Muscle of back (tissue), 11 donors: ENCODE data around the gene NMNAT1. TPM values are rescaled to one million over a fixed set of nuclear protein-coding genes. Genes with fewer than 3 reads are reported as not detected.
A peak's percentile ranks its signal among the peaks of the same experiment; 100 is the strongest.
"Not testable (repeated sequence)": the region's sequence is repeated elsewhere in the genome, so short reads cannot be mapped to it uniquely, and the experiment has no call there.

Source experiments
- DNase-seq, 3 donors: peaks; one replicate each; pipeline versions ENCODE4 v3.0.0 to v3.0.0-alpha.2; 2013
- polyA plus RNA-seq, 10 donors: library from polyadenylated mRNA; unstranded; fragments of 120-200 nt; gene quantifications; one replicate each; pipeline ENCODE4 v1.2.1, GENCODE V29; 2013; ENCODE audit not compliant: insufficient read length in 10 of 10

The NMNAT1 gene
- polyA plus RNA-seq, 10 donors: 8.8 to 14.3 (median 11.3) TPM

DNA sequence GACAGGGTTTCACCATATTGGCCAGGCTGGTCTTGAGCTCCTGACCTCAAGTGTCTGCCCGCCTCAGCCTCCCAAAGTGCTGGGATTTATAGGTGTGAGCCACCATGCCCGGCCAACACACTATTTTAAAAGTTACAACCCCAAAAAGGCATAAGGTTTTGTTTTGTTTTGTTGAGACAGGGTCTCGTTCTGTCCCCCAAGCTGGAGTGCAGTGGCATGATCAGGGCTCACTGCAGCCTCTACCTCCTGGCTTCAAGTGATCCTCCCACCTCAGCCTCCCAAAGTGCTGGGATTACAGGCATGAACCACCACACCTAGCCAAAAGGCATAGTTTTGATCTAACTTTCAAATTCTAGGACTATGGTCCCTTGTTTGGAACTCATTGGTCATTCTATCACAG, 25.8 kb upstream of the NMNAT1 start:
- DNase-seq: not testable (repeated sequence)

- DNase-seq: no peak
These were observed 25.4 kb upstream of the NMNAT1 start for GRCh38 chr1:9917901-9918300.

GRCh38 chr1:9920606-9921005, 22.7 kb upstream of the NMNAT1 start:
- DNase-seq: no peak

GRCh38 chr1:9922342-9922741, 20.9 kb upstream of the NMNAT1 start:
- DNase-seq: no peak

DNA sequence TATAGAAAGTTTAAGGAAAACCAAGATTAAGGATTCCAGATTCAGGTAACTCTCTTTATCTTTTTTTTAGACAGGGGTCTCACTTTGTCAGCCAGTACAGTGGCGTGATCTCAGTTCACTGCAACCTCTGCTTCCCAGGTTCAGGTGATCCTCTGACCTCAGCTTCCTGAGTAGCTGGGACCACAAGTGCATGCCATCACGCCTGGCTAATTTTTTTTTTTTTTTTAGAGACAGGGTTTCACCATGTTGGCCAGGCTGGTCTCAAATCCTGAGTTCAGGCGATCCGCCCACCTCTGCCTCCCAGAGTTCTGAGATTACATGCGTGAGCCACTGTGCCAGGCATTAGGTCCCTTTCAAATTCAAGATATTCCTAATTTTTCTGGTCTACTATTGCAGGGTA, 16.0 kb upstream of the NMNAT1 start:
- no peak for DNase-seq

GRCh38 chr1:9929431-9930385, 13.6 kb upstream of the NMNAT1 start:
- DNase-seq: no peak

- DNase-seq: peak in 2 of 3 donors; percentile 33 to 69
These were observed 806 bp upstream of the NMNAT1 start for GRCh38 chr1:9942399-9942938.

- DNase-seq: no peak
These were observed 3.0 kb downstream of the NMNAT1 start for GRCh38 chr1:9946315-9946714.

DNA sequence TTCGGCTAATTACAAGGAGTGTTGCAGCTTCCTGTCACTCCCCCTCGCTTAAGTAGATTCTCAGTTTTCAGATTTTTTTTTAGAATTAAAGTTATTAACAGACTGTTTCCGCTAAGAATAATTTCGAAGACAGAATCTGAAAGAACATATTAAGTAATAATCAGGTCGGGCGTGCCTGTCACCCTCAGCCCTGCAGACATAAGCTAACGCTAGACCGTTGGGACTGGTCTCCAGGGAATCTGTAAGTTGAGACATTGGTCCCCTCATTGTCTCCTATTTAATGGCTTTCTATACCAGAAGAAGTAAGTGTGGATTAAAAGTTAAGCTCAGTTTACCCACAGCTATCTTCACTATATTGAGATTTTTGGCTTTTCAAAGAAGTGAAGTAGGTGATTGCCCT, 14.5 kb downstream of the NMNAT1 start:
- no peak for DNase-seq

GRCh38 chr1:9960011-9960410, 16.7 kb downstream of the NMNAT1 start:
- peak in 1 of 3 donors; percentile 15 for DNase-seq

DNA sequence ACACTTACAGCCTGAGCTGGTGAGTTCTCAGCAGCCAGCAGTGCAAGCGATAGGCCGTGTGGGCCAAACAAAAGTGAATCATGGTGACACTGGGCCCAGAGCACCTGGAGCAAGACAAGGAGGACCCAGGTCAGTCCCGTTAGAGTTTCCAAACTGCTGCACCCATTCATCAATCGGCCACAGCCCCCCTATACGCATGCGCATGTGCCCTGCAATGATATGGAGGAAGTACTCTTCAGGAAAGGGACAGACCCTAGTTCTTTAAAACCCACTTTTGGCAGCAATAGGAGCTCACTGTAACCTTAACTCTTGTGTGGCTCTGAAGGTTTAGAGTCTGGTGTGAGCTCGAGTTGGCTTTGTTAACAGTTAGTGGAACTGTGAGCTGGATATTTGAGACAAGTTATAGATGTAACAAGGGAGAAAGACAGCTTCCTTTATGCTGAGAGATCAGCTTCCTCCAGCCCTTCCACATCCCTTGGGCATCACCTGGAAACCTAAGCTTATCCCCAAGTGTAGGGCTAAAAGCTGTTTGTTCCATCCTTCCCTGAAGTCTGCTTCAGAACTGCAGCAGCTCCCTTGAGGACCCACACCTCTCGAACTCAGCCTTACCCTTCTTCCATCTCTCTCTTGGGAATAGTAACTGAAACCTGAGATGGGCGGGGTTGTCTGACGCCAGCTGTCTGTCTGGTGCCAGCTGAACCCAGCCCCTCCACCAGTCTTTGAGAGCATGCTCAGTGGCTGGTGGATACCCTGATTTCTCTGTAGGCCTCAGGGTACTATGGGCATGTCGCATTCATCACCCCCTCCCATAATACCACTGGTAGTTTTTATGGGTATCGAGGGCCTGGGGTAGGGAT, 17.7 kb downstream of the NMNAT1 start:
- peak; percentile 33 to 43 (median 34) for DNase-seq

DNA sequence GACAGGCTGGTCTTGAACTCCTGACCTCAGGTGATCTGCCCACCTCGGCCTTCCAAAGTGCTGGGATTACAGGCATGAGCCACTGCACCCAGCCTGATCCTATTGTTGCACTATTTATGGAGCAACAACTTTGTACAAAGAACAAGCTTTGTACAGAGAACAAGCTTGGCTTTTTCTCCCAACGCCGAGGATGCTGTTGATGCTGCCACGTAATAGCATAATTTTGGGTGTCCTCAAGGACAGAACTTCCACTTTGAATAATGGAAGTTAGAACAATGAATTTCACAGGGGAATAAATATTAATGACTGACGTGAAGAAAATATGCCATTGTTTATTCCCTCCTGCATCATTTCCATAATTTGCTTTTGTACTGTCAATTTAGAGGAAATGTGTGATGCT, 41.0 kb downstream of the NMNAT1 start:
- no peak for DNase-seq

GRCh38 chr1:9985001-9985400, 41.7 kb downstream of the NMNAT1 start:
- DNase-seq: no peak

DNA sequence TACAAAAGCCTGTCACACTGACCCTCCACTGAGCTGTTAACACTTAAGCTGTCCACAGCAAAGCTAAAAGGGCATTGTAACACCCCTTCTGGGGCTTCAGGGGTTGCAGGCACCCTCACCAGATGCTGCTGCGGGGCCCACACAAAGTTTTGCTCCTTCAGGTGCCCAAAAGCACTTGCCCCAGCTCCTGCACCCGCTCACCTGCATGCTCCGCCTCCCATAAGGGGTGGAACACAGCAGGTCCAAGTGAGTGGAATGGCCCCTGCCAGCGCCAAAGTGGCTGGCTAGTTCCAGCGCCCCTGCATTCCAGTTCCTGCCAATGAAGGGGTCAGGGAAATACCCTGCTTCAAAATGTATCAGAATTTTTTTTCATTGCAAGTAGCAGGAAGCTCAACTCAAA, 46.5 kb downstream of the NMNAT1 start:
- DNase-seq: no peak

GRCh38 chr1:9990944-9991343, 47.7 kb downstream of the NMNAT1 start:
- peak in 1 of 3 donors; percentile 20 for DNase-seq

GRCh38 chr1:9992910-9993309, 49.6 kb downstream of the NMNAT1 start:
- no peak for DNase-seq

DNA sequence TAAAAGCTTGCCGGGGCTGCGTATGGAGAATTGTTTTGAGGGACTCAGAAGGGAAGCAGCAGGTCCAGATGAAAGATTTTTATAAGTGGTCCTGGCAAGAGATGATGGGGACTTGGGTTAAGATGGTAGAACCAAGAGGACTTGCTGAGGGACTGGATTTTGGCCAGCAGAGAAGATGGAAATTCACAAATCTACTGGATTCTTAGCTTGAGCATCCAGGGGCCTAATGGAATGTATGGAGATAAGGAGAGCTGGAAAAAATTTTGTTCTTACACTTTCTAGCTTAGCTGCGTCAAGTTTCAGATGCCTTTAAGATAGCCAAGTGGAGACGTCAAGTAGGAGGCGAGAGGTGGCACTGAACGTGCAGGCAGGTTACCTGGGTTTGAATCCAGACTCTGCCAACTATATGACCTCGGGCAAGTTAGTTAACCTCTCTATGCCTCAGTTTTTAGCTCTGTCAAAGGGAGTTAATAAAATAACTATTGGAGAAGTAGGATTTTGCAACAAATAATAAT, 50.3 kb downstream of the NMNAT1 start:
- DNase-seq: no peak

GRCh38 chr1:9996624-9997582, 53.6 kb downstream of the NMNAT1 start, which contains the start of gene RBP7:
RBP7 (plus strand) TSS chr1:9997228; CDS start chr1:9997259, 31 bp downstream.
- peak in 1 of 3 donors; percentile 26 for DNase-seq

GRCh38 chr1:10001016-10001665, 57.9 kb downstream of the NMNAT1 start:
- no peak for DNase-seq

DNA sequence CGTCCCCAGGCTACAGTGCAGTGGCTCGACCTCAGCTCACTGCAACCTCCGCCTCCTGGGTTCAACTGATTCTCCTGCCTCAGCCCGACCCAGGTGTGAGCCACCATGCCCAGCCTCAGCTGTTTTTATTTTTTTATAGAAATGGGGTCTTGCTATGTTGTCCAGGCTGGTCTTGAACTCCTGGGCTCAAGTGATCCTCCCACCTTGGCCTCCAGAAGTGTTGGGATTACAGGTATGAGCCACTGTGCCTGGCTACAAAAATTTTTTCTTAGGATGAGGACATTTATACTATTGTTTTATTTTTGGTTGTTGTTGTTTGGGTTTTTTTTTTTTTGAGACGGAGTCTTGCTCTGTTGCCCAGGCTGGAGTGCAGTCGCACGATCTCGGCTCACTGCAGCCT, 62.0 kb downstream of the NMNAT1 start:
- not testable (repeated sequence) for DNase-seq
